ENCODE data around the gene MDH1B. TPM values are rescaled to one million over a fixed set of nuclear protein-coding genes. Genes with fewer than 3 reads are reported as not detected.

Gene MDH1B
- total RNA-seq, 1 experiment from 2014 or later = 3.7 TPM

DNA sequence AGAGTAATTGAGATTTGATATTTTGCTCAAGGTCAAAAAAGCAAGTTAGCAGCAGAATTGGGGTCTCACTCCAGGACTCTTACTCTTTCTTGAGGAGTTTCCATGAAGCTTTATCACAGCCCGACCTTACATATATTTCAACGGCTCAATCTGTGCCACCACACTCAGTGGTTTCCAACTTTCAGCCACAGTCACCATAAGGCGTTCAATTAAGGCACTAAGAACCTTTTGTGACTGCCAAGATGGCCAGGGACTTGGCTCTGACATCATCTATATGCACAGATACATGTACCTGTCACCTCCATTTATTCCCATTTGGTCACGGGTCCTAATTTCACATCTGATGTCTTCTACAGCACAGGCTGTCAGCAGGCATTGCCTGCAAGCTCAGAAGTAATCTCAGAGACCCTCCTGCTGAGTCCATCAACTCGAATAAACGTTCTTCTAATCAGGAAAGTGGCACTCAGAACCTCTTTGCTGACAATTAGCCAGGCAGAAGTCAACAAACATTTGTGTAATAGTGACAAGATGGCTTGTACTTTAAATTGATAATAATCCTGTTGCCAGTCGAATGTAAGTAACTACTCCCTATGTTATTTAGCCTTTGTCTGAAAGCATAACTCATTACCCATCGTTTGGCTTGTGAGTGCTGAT, 63.0 kb downstream of the MDH1B start:
- no peak overlapping the region for H3K9ac ChIP-seq (ENCODE audit: low read length)
- no peaks in the 10 kb centered on the region for H3K9me3 ChIP-seq (ENCODE audit: control insufficient read depth in 1 of 2, insufficient read depth in 1 of 2, low read depth in 1 of 2, low read length in 2 of 2)
- POLR2A ChIA-PET = no interaction called here
- no peaks in the 10 kb centered on the region for H4K20me1 ChIP-seq (ENCODE audit: insufficient read depth)
- H3K9me2 ChIP-seq (ENCODE audit: insufficient read depth) = no peaks in the 10 kb centered on the region
- RAD21 ChIA-PET (ENCODE audit: low non-redundant PET in 1 of 2, low total read pairs in 2 of 2, uncharacterized antibody in 2 of 2, unreplicated experiment in 2 of 2) = no interaction called here
- H3K79me2 ChIP-seq (ENCODE audit: insufficient read depth, low read length) = no peaks in the 10 kb centered on the region
- H2AFZ ChIP-seq (ENCODE audit: low read depth, low read length, poor library complexity, severe bottlenecking) = no peak overlapping the region
- no peak overlapping the region for H3K4me2 ChIP-seq (ENCODE audit: low read length)
- intact Hi-C loops (cut with micrococcal nuclease) = no loop called here
- ATAC-seq (no peak), DNase-seq (ENCODE audit: low read depth, low spot score) (no peak)
- CTCF ChIA-PET = no interaction called here
- no peak overlapping the region for H3K4me3 ChIP-seq (replicated peaks in 1 of 2; ENCODE audit: low read depth in 1 of 2, low read length in 2 of 2)
- H3K27ac ChIP-seq (ENCODE audit: low read depth, low read length) = no peak overlapping the region
- BruUV-seq (replicated peaks) = no TSS peak
- 0 out of 2 replicates have a peak, but pooled peaks cover 5% of the 10 kb centered on the region for H3K27me3 ChIP-seq (ENCODE audit: insufficient read depth, low read length)
- TF ChIP-seq TCF7L2 (IDR thresholded peaks at IDR 0.05; ENCODE audit: borderline replicate concordance, extremely low read depth, insufficient read depth, insufficient read length) = no peak
- no peak for TF ChIP-seq SP1 (IDR thresholded peaks at IDR 0.05; ENCODE audit: low read depth)
- TF ChIP-seq, protein P1, sequence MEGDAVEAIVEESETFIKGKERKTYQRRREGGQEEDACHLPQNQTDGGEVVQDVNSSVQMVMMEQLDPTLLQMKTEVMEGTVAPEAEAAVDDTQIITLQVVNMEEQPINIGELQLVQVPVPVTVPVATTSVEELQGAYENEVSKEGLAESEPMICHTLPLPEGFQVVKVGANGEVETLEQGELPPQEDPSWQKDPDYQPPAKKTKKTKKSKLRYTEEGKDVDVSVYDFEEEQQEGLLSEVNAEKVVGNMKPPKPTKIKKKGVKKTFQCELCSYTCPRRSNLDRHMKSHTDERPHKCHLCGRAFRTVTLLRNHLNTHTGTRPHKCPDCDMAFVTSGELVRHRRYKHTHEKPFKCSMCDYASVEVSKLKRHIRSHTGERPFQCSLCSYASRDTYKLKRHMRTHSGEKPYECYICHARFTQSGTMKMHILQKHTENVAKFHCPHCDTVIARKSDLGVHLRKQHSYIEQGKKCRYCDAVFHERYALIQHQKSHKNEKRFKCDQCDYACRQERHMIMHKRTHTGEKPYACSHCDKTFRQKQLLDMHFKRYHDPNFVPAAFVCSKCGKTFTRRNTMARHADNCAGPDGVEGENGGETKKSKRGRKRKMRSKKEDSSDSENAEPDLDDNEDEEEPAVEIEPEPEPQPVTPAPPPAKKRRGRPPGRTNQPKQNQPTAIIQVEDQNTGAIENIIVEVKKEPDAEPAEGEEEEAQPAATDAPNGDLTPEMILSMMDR (IDR thresholded peaks at IDR 0.05 in 2 of 3, conservative IDR thresholded peaks at IDR 0.05 in 1 of 3; ENCODE audit: borderline replicate concordance in 1 of 3, insufficient read depth in 1 of 3, low read depth in 2 of 3, low read length in 2 of 3) = no peak
- TF ChIP-seq, protein P2, sequence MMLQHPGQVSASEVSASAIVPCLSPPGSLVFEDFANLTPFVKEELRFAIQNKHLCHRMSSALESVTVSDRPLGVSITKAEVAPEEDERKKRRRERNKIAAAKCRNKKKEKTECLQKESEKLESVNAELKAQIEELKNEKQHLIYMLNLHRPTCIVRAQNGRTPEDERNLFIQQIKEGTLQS (IDR thresholded peaks at IDR 0.05) = no peak
- TF ChIP-seq ZFX (IDR thresholded peaks at IDR 0.05) = no peak
- TF ChIP-seq, protein P3, sequence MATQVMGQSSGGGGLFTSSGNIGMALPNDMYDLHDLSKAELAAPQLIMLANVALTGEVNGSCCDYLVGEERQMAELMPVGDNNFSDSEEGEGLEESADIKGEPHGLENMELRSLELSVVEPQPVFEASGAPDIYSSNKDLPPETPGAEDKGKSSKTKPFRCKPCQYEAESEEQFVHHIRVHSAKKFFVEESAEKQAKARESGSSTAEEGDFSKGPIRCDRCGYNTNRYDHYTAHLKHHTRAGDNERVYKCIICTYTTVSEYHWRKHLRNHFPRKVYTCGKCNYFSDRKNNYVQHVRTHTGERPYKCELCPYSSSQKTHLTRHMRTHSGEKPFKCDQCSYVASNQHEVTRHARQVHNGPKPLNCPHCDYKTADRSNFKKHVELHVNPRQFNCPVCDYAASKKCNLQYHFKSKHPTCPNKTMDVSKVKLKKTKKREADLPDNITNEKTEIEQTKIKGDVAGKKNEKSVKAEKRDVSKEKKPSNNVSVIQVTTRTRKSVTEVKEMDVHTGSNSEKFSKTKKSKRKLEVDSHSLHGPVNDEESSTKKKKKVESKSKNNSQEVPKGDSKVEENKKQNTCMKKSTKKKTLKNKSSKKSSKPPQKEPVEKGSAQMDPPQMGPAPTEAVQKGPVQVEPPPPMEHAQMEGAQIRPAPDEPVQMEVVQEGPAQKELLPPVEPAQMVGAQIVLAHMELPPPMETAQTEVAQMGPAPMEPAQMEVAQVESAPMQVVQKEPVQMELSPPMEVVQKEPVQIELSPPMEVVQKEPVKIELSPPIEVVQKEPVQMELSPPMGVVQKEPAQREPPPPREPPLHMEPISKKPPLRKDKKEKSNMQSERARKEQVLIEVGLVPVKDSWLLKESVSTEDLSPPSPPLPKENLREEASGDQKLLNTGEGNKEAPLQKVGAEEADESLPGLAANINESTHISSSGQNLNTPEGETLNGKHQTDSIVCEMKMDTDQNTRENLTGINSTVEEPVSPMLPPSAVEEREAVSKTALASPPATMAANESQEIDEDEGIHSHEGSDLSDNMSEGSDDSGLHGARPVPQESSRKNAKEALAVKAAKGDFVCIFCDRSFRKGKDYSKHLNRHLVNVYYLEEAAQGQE (IDR thresholded peaks at IDR 0.05; ENCODE audit: low read depth) = no peak
- no peak for TF ChIP-seq POLR2A (IDR thresholded peaks at IDR 0.05; ENCODE audit: borderline replicate concordance, extremely low read depth, insufficient read depth, insufficient read length)
- TF ChIP-seq EGR1 (IDR thresholded peaks at IDR 0.05; ENCODE audit: low read depth) = no peak
- TF ChIP-seq CEBPB (IDR thresholded peaks at IDR 0.05; ENCODE audit: low read depth) = no peak
- no peak for TF ChIP-seq JUND (IDR thresholded peaks at IDR 0.05)
- no peak for TF ChIP-seq YY1 (IDR thresholded peaks at IDR 0.05; ENCODE audit: extremely low read depth, insufficient replicate concordance, low read depth, low read length)
- TF ChIP-seq RAD21 (IDR thresholded peaks at IDR 0.05; ENCODE audit: low read depth) = no peak
- TF ChIP-seq ZNF274 (IDR thresholded peaks at IDR 0.05; ENCODE audit: low read depth, low read length) = no peak
- no peak for TF ChIP-seq FOSL1 (IDR thresholded peaks at IDR 0.05; ENCODE audit: low read depth)
- no peak for TF ChIP-seq SIN3A (IDR thresholded peaks at IDR 0.05; ENCODE audit: low read depth)
- no peak for TF ChIP-seq EZH2phosphoT487 (IDR thresholded peaks at IDR 0.05; ENCODE audit: borderline replicate concordance)
- no peak for TF ChIP-seq SRF (IDR thresholded peaks at IDR 0.05; ENCODE audit: low read depth)
- no peaks in the 10 kb centered on the region for H3K36me3 ChIP-seq (ENCODE audit: control insufficient read depth in 1 of 2, insufficient read depth in 2 of 2, low read length in 2 of 2)
- no peaks in the 10 kb centered on the region for H3K4me1 ChIP-seq (ENCODE audit: control insufficient read depth in 1 of 2, insufficient read depth in 2 of 2, low read length in 2 of 2)
